GM12874 (cell line): Measurements from ENCODE around the gene EPHA1.

Experiments used
- TF ChIP-seq, protein P1 (sequence below): IDR thresholded peaks from 2 replicates; pipeline ENCODE4 v1.5.1; 2011; ENCODE audit warnings: low read depth, mild to moderate bottlenecking, control low read depth, low read length, moderate library complexity; ENCODE audit not compliant: insufficient read depth

Gene EPHA1

DNA sequence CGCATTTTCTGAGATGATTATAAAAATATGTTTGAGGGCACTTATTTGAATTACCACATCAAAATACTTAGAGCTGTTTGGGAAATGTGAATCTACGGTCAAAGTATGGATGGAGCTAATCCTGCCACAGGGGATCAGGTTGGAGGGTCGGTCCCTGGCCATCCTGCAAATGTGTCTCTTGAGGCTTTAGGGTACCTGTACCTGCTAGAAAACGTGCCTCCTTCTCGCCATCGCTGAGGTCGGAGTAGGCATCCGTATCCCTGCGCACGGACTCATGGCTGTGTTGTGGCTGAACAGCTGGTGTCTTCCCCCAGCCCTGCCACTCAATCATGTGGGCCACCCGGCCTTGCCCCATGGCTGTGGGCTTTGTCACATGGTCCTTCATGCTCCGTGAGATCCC, 50.0 kb downstream of the EPHA1 start:
- TF ChIP-seq, protein P1, sequence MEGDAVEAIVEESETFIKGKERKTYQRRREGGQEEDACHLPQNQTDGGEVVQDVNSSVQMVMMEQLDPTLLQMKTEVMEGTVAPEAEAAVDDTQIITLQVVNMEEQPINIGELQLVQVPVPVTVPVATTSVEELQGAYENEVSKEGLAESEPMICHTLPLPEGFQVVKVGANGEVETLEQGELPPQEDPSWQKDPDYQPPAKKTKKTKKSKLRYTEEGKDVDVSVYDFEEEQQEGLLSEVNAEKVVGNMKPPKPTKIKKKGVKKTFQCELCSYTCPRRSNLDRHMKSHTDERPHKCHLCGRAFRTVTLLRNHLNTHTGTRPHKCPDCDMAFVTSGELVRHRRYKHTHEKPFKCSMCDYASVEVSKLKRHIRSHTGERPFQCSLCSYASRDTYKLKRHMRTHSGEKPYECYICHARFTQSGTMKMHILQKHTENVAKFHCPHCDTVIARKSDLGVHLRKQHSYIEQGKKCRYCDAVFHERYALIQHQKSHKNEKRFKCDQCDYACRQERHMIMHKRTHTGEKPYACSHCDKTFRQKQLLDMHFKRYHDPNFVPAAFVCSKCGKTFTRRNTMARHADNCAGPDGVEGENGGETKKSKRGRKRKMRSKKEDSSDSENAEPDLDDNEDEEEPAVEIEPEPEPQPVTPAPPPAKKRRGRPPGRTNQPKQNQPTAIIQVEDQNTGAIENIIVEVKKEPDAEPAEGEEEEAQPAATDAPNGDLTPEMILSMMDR = no peak

DNA sequence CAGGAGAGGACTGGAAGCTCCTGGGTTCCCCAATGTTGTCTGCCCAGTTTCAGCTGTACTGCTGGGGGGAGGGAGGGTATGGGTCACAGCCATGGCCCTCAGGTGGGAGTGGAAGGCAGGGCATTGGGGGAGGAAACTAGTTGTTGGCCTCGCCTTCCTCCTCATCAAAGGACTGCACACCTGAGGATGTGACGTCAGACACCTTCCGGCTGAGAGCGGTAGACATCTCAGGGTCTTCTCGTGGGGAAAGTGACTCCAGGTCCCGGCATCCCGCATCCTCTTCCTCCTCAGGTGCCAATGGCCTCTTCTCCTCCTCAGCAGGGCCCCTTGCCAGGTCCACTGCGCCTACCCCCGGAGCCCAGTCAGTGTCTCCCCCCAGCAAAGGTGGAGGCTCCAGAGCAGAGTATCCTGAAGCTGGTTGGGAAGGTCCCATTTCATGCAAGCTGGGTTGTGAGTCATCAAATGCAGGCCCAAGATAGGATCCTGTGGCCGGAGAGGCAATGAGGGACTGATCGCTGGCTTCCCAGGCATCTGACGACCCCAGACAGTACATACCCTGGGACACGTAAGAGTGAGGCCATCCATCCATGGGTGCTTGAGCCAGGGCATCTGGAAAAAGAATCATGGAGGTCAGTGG, 52.1 kb downstream of the EPHA1 start:
- TF ChIP-seq, protein P1 = no peak

DNA sequence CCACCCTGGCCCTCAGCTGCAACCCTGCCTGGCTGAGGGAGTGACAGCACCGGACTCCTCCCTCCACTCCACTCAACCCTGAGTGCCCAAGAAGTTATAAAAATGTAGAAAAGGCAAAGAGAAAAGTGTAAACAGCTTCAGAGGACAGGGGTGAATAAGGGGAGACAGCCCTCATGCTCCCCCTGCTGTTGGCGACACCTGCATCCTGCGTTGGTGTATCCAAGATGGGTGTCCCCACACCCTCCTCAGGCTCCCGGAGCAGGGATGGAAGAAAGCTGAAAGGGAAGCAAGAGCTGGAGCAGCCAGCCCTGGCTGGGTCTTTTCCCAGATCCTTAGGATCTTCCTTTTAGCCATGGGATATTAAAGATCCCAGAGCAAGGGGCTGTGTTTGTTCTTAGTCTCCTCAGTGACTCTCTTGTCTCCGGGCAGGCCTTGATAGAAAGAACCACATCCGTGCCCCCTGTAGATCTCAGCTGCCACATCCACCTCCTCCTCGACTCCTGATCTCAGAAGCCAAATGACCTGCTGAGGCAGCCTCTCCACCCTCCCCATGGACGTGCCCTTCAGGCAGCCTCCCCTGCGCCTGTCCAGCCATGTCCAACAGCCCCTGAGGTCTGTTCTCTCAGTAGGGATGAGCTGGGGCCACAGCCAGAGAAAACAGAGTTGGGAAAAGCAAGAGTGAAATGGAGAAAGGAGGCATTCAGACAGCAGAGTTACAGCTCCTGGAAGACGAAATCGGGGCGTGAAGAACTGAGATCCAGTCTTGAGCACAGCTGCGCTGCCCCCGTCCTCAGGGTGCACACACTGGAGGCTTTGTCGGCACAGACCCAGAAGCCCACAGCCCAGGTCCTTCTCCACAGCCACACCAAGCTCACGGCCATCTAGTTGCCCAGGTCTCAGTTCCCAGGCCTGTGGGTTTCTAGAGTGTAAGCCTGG, 52.9 kb downstream of the EPHA1 start:
- TF ChIP-seq, protein P1 = peak; percentile 14; the same call in 1 of the 2 replicates

DNA sequence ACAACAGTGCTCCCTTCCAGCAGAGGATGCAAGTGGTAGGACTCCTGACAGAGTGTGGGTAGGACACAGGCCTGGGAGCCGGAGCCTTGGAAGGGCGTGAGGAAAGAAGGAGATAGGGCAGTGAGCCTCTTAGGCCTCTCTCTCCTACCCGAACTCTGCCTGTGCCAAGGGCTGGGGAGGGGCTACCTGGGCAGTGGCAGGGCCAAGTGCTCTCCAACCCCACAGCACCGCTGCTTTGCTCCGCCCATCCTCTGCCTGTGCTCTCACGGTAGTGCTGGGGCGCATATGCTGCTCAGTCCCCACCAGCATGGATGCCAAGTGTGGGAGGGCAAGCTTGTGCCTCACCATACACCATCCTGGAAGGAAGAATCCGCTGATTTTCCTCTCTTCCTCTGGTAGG, 53.7 kb downstream of the EPHA1 start:
- TF ChIP-seq, protein P1 = no peak

DNA sequence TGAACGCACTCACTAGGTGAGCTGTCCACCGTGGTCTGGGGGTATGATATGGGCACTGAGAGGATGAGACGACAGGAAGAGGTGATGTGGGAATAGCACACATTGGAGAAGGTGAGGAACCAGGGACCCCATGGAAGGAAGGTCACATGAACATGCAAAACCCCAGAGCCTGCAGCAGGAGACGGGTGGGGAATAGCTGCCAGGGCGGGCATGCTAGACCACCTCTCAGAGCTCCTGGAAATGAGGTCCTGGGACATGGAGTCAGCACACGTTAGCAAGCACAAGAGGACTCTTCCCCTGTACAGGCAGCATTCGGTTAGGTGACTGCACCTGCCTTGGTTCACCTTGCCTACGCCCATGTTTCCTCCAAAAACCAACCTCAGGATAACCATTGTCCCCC, 54.3 kb downstream of the EPHA1 start:
- TF ChIP-seq, protein P1 = no peak

DNA sequence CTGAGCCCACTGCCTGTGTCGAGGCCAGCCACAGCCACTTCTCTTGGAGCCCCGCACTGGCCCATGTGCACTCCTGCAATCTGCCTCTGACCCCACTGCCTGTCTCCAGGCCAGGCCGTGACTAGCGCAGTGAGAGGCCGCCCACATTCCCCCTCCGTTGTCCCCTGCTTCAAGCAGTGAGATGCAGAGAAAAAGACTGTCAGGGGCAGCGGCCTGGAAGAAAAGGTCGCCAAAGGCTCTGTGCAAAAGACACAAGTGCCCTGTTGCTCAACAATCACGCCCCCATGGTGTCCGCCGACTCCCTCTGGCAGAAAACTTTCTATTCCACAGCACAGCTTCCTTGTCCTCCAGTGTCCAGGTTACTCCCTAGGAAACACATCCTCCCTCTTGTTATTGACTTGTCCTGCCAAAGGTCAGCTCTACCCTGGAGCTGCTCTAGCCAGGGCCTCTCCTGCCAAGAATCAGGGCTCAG, 56.1 kb downstream of the EPHA1 start:
- TF ChIP-seq, protein P1 = no peak

DNA sequence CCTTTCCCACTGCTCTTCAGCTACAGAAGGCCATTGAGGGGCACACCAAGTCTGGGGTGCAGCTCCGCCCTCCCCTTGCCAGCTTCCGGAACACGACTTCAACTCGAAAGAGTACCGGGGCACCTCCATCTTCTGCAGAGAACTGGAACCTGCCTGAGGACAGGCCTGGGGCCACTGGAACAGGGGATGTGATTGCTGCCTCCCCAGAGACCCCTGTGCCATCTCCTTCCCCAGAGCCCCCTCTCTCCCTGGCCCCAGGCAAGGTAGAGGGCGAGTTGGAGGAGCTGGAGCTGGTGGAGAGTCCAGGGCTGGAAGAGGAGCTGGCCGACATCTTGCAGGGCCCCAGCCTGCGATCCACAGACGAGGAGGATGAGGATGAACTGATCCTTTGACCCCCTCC, 57.1 kb downstream of the EPHA1 start:
- TF ChIP-seq, protein P1 = no peak
